NCI-H82 treated with DMSO at 0.1 percent for 48 hours (cell line): ENCODE data around the gene MAPT.
A peak's percentile ranks its signal among the peaks of the same experiment; 100 is the strongest.
"Not testable (repeated sequence)": the region's sequence is repeated elsewhere in the genome, so short reads cannot be mapped to it uniquely, and the experiment has no call there.

ENCODE experiments used
- DNase-seq: peaks from one replicate; lab custom pipeline; 2025; ENCODE audit not compliant: unreplicated experiment; lab: John Stamatoyannopoulos, UW

Gene MAPT

DNA sequence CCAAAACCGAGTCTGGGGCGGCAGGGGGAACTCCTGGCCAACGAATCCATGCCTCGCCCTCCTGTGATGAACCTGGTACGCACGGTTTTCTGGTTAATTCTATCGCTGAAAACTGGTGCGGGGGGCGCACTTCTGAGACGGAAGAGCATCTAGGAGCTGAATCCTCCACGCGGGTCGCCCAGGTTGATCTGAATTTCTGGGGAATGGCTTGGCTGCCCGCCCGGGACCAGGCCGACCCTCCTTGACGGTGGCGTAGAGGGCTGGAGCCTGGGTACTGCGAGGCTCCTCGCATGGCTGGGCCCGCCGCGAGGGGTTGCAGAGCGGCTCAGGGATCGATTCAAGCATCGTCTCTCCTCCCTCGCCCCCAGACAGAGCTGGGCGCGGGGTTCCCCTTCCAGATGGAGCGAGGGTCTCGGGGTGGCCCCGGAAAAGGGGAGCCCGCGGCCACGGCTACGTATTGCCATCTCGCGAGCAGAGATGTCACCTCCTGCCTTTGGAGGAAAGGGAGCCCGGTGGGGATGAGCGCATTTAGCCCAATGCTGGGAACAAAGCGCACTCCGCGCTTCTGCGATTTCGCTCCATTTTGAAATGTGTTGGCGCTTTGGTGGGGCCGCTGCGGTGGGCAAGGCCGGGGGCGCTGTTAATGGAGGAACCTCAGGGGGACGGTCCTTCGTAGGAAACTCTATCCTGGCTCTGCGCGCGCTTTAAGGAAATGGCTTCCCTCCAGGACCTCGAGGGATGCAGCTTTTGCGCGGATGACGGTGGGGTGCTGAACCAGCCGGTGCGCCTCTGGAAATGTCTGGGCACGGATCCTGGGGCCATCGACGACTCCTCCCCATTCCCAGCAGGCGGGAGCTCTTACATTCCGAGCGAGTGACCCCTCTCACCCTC, 2.7 kb downstream of the MAPT start:
- no peak for DNase-seq

DNA sequence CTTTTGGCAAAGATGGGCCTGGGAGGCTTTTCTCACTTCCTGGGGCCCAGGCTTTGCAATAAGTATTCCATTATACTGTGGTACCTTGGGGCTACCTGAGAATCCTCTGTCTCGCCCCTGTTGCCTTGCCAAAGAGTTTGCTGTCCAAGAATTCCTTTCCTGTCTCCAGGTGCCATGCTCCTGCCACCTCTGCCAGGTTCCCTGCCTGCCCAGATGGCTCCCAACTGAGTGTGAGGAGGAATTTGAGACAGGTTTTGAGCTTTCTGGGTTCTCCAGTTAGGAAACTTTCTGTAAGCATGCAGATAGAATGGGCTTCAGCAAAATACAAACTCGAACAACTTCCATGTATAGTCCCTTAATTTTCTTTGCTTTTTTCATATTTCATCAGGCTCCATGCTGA, 5.8 kb downstream of the MAPT start:
- no peak for DNase-seq

DNA sequence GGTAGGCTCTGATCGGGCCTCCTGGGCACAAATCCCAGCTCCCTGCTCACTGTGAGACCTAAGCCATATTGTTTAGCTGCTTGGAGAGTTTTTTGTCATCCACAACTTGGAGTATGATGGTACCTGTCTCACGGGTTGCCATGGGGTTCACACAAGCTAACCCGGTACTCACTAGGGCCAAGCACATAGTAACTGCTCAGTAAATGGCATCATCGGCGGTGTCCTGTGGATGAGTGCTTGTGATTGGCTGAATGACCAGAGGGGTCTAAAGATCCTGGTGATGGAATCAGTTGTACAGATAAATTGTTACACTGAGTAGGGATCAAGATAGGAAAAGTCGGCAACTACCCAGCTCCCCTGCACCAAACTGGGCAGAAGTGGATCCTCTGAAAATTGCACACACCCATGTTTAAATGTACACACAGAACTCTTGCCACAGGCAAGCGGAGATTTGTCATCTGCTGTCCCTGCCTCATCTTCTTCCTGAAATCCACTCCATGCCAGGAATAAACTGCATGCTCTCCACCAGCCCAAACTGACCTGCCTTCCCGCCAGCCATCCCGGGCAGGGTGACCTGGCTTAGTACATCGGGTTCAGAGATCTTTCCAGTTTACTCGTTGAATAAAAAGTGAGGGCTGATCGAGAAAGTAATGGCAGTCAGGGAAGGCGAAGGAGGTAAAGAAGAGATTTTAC, 6.5 kb downstream of the MAPT start:
- no peak for DNase-seq

DNA sequence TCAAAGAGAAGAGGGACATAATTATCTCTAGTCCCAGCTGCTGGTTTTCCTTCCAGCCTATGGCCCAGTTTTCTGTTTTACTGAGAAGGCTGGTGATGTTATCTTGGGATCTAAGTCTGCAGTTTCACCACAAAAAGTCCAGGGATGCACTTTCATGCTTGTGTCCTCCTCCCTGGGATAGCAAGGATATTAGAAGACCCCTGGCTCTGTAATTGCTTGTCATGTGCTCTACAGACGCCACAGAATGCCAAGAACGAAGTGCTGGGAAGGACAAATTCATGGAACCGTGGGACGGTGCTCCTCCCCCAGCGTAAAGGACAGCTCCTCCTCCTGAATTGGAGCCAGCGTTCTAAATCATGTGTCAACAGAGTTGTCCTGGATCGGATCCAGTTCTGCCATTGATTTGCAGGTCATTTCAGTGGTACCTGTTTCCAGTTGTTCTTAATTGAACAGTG, 8.6 kb downstream of the MAPT start:
- no peak for DNase-seq

DNA sequence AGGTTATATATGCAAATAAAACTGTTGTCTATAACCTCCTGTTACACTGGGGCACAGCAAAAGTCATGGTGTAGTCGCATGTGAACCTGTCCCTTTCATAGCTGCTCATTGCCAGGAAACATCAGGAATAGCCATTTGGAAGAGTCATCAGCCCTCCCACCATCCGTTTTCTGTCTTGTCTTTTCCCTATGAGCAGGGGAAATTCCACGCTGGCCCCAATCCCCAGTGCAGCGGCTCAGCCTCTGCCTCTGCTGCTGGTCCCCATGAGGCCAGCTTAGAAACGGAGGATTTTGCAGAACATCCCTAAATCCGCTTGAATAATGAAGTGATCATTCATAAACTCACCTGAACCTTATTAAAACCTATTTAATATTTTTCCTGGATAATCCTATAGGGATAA, 10.5 kb downstream of the MAPT start:
- DNase-seq = peak; percentile 38

DNA sequence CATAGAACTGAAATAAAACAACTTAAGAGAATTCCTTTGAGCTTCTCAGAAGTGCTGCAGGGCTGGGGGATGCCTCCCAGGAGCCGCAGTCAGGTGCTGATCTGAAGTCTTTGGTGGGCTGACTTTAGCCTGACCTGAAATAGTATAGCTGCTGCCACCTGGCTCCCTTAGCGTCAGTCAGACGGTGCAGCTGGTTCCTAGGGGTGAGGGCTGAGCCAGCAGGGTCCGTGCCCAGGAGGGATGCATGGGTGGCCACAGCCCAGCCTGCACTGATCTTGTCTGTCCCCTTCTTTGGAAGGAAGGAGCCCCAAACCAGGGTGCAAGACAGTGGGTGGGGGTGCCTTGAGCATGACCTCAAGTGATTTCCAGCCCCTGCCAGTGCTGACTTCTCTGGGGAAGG, 11.5 kb downstream of the MAPT start:
- no peak for DNase-seq

DNA sequence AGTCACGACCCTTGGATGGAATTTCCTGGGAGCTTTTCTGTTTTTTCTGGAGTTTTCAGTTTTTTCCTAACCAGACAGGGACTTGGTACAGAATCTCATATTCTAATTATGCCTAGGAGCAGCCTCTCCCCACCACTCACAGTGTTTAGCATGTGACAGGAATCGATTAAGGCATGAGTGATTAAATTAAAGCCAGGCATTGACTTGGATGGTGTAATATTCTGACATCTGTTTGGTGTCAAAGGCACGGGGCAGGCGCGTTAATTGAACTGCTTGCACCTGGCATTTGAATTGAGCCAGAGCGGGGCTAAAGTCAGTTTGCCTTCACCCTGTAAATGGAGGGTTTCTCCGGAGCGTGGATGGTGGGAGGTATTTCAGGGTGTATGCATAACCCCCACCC, 11.9 kb downstream of the MAPT start:
- peak; percentile 71 for DNase-seq

DNA sequence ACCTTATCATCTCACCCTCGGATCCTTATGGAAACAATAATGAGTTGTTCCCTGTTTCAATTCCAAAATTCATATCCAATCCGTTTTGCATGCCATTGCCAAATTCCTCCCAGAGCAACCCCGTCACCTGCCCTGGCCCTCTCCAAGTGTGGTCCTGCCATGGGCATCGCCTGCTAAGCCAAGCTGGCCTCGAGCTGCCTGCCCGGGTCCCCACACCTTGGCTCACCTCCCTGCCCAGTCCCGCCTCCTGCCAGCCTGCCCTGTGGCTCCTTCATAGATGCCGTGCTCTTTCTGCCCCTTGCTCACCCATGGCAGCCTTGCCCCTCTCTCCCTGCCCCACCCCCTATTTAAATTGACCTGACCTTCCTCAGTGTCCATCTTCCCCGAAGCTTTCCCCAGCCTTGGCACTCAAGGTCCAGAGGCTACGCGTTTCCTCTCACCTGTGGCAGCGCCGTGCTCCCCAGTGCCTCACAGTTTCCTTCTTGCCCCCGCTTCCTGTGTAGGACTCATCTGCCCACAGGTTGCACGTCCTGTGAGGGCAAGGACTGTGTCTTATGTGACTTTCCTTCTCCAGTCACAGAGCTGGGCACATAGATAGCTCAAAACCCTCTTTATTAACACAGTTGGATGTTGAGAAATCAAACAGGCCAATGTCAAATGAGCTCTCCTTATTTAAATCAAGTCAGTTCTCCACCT, 12.7 kb downstream of the MAPT start:
- DNase-seq = no peak

DNA sequence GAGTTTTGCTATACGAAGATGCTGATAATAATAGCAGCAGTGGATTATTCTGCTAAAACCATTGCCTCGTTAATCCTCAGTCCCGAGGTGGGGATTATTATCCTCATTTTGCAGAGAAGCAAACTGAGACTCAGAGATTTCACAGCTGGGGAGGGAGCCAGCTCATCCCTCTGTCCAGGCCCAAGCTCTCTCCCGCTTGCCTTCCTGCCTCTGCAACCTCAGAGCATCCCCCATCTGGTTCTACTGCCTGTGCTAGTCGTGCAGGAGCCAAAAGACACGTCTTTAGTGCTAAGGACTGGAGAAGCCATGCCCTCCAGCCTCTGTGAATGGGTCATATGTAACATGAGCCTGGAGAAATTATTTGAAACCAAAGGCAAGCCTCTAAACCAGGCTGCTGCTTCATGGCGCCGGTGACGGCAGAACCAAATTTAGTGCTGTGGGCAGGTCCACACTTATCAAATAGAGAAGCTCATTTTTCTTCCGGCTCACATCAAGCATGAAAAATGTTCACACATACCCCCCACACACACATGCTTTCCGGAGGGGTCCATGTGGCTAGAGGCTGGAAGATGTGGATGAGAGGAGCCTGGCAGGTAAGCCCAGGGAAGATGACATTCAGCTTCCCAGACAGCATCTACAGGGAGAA, 13.5 kb downstream of the MAPT start:
- DNase-seq = peak; percentile 42

DNA sequence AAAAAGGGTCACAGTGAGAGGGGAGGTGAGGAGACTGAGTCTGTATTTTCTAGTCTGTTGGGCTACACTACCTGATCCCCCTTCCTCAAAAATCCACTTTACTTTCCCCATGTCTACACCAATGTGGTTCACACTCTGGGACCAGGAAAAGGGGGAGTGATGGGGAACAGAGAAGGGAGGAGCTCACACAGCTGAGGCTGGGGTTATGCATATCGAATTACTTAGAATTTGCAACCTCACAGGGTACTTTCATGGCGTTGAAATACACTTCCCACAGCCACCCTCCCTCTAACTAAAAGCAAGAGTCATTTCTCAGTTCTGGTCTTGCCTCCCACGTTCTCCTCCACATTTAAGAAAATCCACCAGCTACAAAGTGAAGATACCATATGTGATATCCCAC, 14.1 kb downstream of the MAPT start:
- DNase-seq = no peak

DNA sequence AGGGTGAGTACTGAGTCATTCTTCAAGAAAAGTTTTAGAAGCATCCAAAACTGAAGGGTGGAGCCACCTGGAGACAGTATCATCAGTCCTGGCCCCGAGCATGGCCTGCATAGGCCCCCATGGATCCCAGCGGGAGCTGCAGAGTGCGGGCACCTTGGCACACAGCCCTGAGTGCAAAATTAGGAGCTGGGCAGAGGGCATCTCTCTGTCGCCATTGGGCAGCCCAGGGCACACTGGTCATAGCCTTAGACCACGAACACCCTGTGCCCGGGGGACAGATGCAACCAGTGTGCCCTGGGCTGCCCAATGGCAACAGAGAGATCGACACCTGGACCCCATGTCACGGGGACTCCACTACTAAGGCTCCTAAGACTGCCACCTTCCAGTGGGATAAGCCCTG, 14.6 kb downstream of the MAPT start:
- no peak for DNase-seq

DNA sequence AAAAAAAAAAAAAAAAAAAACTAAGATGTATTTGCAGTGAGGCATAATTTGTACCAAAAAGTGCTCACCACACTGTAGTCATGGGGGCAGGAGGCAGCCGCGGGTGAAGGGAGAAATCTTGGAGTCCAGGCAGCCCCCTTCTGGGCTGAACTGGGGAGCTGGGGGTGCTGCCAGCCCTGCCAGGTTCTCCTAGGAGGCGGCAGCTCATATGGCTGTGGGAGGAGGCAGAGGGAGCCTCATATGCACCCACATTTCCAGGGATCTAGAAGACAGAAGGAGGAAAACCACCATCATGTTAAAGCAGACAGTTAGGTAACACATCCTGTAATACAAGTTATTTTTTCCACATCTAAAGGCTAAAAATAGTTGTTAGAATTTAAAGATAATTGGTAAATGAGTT, 16.3 kb downstream of the MAPT start:
- no peak for DNase-seq

DNA sequence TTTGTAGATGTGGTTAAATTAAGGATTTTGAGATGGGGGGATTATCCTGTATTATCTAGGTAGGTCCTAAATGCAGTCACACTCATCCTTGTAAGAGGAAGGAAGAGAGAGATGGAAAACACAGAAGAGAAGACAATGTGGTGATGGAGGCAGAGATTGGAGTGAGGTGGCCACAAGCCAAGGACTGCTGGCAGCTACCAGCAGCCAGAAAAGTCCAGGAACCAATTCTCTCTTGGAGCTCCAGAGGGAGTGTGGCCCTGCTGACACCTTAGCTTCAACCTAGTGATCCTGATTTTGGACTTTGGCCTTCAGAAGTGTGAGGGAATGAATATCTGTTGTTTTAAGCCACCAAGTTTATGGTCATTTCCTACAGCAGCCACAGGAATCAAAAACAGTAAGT, 18.0 kb downstream of the MAPT start:
- DNase-seq = no peak

DNA sequence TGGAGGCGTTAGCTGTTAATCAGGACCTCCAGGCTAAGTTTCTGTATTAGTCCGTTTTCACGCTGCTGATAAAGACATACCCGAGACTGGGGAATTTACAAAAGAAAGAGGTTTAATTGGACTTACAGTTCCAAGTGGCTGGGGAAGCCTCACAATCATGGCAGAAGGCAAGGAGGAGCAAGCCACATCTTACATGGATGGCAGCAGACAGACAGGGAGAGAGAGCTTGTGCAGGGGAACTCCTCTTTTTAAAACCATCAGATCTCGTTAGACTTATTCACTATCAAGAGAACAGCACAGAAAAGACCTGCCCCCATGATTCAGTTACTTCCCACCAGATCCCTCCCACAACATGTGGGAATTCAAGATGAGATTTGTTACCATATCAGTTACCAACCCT, 18.7 kb downstream of the MAPT start:
- not testable (repeated sequence) for DNase-seq

DNA sequence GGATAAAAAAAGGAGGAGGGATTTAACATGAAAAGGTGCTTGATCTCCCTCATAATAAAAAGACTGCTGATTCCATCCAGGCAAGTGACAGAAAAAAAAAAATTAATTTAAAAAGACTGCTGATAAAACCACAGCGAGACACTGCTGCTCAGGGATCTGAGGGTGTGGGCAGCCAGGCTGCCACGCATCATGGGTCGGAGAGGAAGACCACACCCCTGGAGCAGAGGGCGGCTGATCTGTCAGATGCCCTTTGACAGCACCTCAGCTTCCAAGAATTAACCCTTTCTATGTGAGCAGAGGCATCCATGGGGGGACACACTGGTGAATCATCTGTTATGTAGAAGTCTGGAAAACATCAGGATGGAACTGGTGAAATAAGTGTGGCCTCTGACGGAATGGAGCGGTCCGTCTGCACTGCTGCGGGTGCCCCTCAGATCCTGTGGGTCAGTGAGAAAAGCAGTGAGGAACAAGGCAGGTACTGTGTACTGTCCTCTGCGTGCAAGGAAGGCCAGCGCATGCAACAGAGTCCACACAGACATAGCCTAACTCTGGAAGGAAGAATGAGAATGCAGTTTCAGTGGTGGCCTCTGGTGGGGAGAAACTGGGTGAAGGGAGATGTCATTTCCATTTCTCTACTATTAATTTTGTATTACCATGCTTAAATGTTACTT, 19.8 kb downstream of the MAPT start:
- DNase-seq = no peak

DNA sequence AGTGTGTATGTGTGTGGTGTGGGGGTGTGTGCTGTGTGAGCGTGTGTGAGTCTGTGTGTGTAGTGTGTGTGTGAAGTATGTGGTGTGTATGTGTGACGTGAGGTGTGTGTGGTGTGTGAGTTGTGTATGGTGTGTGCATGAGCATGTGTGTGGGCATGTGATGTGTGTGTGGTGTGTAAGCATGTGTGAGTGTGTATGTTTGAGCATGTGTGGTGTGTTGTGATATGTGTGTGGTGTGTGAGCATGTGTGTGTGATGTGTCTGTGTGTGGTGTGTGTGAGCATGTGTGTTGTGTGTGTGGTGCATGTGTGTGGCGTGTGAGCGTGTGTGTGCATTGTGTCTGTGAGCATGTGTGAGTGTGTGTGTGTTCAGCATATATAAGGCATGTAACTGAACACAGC, 20.9 kb downstream of the MAPT start:
- DNase-seq = no peak

DNA sequence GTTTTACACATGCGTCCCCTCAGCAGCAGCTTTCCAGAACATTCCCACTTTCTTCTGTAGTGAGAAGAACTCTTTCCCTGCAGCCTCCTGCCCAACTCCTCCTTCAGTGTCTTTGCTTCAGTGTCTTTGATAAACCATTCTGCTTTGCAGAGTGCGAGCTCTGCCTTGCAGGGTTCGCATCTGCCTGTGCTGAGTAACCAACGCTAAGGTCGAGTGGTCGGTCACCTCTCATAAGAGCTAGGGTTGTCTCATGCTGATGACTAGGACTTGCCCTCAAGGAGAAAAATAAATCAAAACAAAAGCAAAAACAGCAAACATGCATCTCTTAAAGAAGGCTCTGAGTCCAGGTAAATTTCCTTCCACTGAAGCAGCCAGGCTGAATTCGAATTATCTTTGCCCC, 22.7 kb downstream of the MAPT start:
- DNase-seq = no peak

DNA sequence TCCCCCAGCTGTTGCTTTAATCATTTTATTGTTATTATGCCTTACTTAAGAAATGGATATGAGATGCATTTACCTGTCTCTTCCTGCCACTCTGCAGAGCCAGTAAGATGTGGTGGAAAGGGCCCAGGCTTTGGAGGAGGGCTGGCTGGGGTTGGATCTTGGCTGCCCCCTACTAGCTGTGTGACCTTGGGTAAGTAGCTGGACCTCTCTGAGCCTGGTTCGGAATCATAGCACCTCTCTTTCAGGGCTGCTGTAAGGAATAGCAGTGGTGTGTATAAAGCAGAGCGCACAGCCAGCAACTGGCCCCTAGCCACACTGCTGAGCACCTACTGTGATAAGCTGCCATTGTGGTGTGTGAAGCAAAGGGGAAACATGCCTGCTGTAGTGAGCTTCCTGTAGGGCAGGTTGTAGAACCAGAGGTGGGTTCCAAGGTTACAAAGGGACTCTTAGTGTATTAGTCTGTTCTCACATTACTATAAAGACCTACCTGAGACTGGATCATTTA, 23.9 kb downstream of the MAPT start:
- no peak for DNase-seq

DNA sequence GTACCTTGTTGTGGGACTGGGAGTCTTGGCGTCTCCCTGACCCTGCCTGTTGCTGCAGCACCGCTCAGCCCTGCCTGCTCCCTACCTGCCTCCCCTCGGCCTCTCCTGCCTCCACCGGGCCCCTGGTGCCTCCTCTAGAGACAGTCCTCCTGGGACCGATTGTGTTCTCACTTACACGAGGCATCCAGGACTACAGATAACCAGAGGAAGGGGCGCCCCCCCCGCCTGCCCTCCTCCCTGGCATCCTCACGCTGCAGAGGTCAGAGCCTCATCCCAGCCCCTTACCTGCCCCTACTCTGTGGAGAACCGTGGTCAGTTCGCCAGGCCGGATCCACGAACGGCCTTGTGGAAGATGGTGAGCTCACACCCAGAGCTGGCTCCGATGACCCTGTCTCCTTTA, 24.8 kb downstream of the MAPT start:
- no peak for DNase-seq

DNA sequence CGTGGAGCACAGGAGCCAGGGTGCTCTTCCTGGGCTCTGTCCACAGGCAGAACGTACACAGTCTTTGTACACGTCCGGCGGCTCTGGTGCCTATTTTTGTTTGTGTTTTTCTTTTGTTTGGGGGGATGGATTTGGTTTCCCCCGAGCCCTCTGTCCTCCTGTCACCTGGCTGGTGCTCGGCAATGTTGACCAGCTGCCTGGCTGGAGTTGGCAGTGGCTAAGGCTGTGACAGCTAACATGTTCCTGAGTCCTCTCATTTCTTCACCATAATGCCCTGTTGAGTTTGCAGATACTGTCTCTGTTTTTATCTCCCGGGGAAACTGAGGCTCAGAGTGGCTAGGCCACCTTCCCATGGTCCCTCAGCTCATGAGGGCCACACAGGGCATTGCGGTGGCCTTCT, 25.7 kb downstream of the MAPT start:
- no peak for DNase-seq
